ENCODE data around the gene DAP. TPM values are rescaled to one million over a fixed set of nuclear protein-coding genes. Genes with fewer than 3 reads are reported as not detected.

The DAP gene
- total and polyA plus RNA-seq, 2 of the 4 experiments (the other 2 are of a cell fraction) = 49.6 to 189 TPM

GRCh38 chr5:10654566-10654965, 106.5 kb downstream of the DAP start:
- Histone ChIP-seq H3K4me1 (ENCODE audit: control insufficient read depth, insufficient read depth, low read length) (peaks cover 2% of the 10 kb centered on the region; the same call in 1 of the 2 replicates), H2BK15ac (ENCODE audit: low read depth, low read length) (no peak overlapping the region), H4K5ac (ENCODE audit: low read depth, low read length) (no peak overlapping the region), H3K23ac (ENCODE audit: low read depth, low read length) (no peak overlapping the region), H3K9me1 (ENCODE audit: insufficient read depth, low read length) (peaks cover 10% of the 10 kb centered on the region), H3K18ac (ENCODE audit: low read depth, low read length) (no peak overlapping the region), H3K4me3 (ENCODE audit: insufficient read depth, low read depth, low read length) (no peak overlapping the region), H3K14ac (replicated peaks; ENCODE audit: low read depth, low read length) (no peak overlapping the region), H4K20me1 (ENCODE audit: insufficient read depth, low read length) (peaks cover 28% of the 10 kb centered on the region), H2BK120ac (ENCODE audit: low read depth, low read length) (no peak overlapping the region), H2BK20ac (ENCODE audit: low read depth, low read length) (no peak overlapping the region), H3K9ac (ENCODE audit: low read depth, low read length) (no peak overlapping the region), H4K91ac (ENCODE audit: insufficient read depth, low read depth, low read length) (no peak overlapping the region), H4K8ac (ENCODE audit: low read depth in 2 of 2, low read length in 2 of 2) (no peak overlapping the region), H2AK9ac (replicated peaks; ENCODE audit: low read depth, low read length, poor library complexity) (peak overlapping the region; percentile 61), H3K79me1 (ENCODE audit: low read depth in 1 of 2, low read length in 2 of 2) (peaks cover 0 to 15% of the 10 kb centered on the region in 2 experiments; a peak in 2 of 4 replicates), H3K27ac (ENCODE audit: insufficient read depth, low read length) (no peak overlapping the region), H2BK5ac (ENCODE audit: low read depth, low read length, poor library complexity, severe bottlenecking) (no peak overlapping the region), H3K27me3 (ENCODE audit: control insufficient read depth, insufficient read depth, low read length) (no peaks in the 10 kb centered on the region), H3K9me3 (ENCODE audit: control insufficient read depth, insufficient read depth, low read length) (no peaks in the 10 kb centered on the region; the same call in 1 of the 2 replicates), H3K36me3 (ENCODE audit: control insufficient read depth, insufficient read depth, low read length) (peaks cover 50% of the 10 kb centered on the region; the same call in 1 of the 2 replicates), H2AFZ (replicated peaks; ENCODE audit: low read length, poor library complexity) (no peak overlapping the region), H3K4me2 (ENCODE audit: low read depth, low read length) (no peak overlapping the region), H3K56ac (ENCODE audit: extremely low read depth, insufficient read depth, low read length) (no peak overlapping the region), H3K4ac (ENCODE audit: low read depth, low read length) (no peak overlapping the region), H2AK5ac (ENCODE audit: low read depth, low read length) (no peak overlapping the region)
- in situ Hi-C loops (cut with MboI; ENCODE audit: low sequenced_read_pairs) (no loop called here), intact Hi-C loops (cut with micrococcal nuclease) (no loop called here), dilution Hi-C loops (cut with HindIII; ENCODE audit: low sequenced_read_pairs, unreplicated experiment) (no loop called here)
- TF ChIP-seq MAZ (IDR thresholded peaks at IDR 0.05; ENCODE audit: borderline replicate concordance, low read depth, low read length) (no peak), BHLHE40 (IDR thresholded peaks at IDR 0.05; ENCODE audit: low read depth, low read length) (no peak), CHD1 (IDR thresholded peaks at IDR 0.05; ENCODE audit: low read depth, low read length) (no peak), ELK1 (IDR thresholded peaks at IDR 0.05; ENCODE audit: borderline replicate concordance, low read depth, low read length) (no peak), POLR2A (IDR thresholded peaks at IDR 0.05; ENCODE audit: low read depth, low read length) (no peak), RFX5 (IDR thresholded peaks at IDR 0.05; ENCODE audit: low read depth, low read length) (no peak), RAD21 (IDR thresholded peaks at IDR 0.05; ENCODE audit: low read length) (no peak), SMC3 (IDR thresholded peaks at IDR 0.05; ENCODE audit: low read depth, low read length) (no peak), FOS (IDR thresholded peaks at IDR 0.05; ENCODE audit: low read depth, low read length) (no peak), CTCF (conservative IDR thresholded peaks at IDR 0.05; ENCODE audit: low read depth, low read length) (no peak), NFE2L2 (IDR thresholded peaks at IDR 0.05; ENCODE audit: low read depth, low read length) (no peak)
- CTCF ChIA-PET = no interaction called here
- no peak for DNase-seq
- no CpG with 5 or more reads among the region's 13 CpGs for WGBS, 2 experiments (ENCODE audit: extremely low coverage in 2 of 2, insufficient read length in 1 of 2)
- POLR2A ChIA-PET (ENCODE audit: unreplicated experiment) = no interaction called here
- no TSS peak for BruUV-seq (replicated peaks)
- ATAC-seq (ENCODE audit: low read depth) = no peak
